Body of pancreas (tissue), 4 donors: ENCODE measurements around the gene HIPK1.

Experiments
- CTCF ChIP-seq, 7 experiments: fragments of 450-650 bp in 4 of 7; fragments of 200-600 bp in 3 of 7; sonication (generic) in 3 of 7; IDR thresholded peaks; one replicate each; pipeline ENCODE4 v1.5.1; 2016 to 2019; ENCODE audit warnings: antibody characterized with exemption in 7 of 7
- POLR2A ChIP-seq, 3 donors: fragments of 450-650 bp; IDR thresholded peaks; one replicate each; pipeline ENCODE4 v1.6.1; 2016; ENCODE audit warnings: antibody characterized with exemption in 3 of 3, mild to moderate bottlenecking in 2 of 3

DNA sequence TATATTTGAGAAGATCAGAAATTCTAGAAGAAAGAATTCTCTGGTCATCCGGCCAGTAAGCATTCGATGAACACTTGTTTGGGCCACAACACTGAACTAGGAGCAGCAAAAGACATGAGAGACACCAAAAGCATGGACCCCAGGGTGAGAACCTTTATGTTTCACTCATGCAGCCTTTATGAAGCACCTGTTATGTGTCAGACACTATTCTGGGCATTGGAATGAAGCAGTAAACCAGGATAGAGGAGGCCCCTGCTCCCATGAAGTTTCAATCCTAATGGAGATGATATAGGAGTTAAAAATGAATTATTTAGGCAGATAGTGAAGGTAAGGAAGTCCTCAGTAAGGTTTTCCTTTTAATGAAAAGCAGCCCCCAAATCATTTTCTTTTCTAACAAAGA lies 93.8 kb downstream of the HIPK1 start:
- TF ChIP-seq CTCF (IDR thresholded peaks at IDR 0.05) (no peak), POLR2A (IDR thresholded peaks at IDR 0.05) (no peak)
